HepG2 (cell line): ENCODE data around the gene VBP1.

Source experiments
- CEBPB ChIP-seq: IDR thresholded peaks from 2 replicates; pipeline ENCODE4 v1.6.1; 2011; ENCODE audit warnings: low read depth, low read length, improper control_type of control experiment, borderline replicate concordance
- FOXP4 ChIP-seq: sonication (generic); formaldehyde crosslinking; IDR thresholded peaks from 2 replicates; pipeline ENCODE4 v1.4.0; 2020; ENCODE audit warnings: missing genetic modification reagents
- POLR2AphosphoS5 ChIP-seq: IDR thresholded peaks from 2 replicates; pipeline ENCODE4 v1.6.1; 2012; ENCODE audit warnings: low read depth, low read length
- TF ChIP-seq, protein P1 (sequence below): sonication (generic); formaldehyde crosslinking; IDR thresholded peaks from 2 replicates; pipeline ENCODE4 v1.5.0; 2020; ENCODE audit warnings: mild to moderate bottlenecking, low read depth, missing genetic modification reagents, borderline replicate concordance
- TF ChIP-seq, protein P2 (sequence below): sonication (generic); formaldehyde crosslinking; conservative IDR thresholded peaks from 2 replicates; pipeline ENCODE4 v1.5.0; 2020; ENCODE audit warnings: missing genetic modification reagents

DNA sequence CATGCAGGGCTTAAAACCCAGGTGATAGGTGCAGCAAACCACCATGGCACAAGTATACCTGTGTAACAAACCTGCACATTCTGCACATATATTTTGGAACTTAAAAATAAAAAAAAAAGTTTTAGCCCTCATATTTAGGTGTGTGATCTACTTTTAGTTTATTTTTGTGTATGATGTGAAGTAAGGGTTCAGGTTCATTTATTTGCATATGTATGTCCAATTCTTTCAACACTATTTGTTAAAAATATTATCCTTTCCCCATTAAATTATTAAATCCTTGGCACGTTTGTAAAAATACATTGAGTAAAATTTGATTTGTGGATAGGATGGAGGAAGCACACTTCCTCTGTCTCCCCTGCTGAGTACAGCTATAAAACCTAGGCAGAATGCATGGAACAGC is 35.1 kb downstream of the VBP1 start:
- no peak for TF ChIP-seq FOXP4 (CRISPR knock-in tag)
- no peak for TF ChIP-seq CEBPB
- TF ChIP-seq, protein P1, sequence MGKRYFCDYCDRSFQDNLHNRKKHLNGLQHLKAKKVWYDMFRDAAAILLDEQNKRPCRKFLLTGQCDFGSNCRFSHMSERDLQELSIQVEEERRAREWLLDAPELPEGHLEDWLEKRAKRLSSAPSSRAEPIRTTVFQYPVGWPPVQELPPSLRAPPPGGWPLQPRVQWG, result no peak
- TF ChIP-seq POLR2AphosphoS5, result no peak
- TF ChIP-seq, protein P2, sequence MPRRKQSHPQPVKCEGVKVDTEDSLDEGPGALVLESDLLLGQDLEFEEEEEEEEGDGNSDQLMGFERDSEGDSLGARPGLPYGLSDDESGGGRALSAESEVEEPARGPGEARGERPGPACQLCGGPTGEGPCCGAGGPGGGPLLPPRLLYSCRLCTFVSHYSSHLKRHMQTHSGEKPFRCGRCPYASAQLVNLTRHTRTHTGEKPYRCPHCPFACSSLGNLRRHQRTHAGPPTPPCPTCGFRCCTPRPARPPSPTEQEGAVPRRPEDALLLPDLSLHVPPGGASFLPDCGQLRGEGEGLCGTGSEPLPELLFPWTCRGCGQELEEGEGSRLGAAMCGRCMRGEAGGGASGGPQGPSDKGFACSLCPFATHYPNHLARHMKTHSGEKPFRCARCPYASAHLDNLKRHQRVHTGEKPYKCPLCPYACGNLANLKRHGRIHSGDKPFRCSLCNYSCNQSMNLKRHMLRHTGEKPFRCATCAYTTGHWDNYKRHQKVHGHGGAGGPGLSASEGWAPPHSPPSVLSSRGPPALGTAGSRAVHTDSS (CRISPR knock-in tag), result no peak
